ENCODE measurements around the gene HSD11B1L.

DNA sequence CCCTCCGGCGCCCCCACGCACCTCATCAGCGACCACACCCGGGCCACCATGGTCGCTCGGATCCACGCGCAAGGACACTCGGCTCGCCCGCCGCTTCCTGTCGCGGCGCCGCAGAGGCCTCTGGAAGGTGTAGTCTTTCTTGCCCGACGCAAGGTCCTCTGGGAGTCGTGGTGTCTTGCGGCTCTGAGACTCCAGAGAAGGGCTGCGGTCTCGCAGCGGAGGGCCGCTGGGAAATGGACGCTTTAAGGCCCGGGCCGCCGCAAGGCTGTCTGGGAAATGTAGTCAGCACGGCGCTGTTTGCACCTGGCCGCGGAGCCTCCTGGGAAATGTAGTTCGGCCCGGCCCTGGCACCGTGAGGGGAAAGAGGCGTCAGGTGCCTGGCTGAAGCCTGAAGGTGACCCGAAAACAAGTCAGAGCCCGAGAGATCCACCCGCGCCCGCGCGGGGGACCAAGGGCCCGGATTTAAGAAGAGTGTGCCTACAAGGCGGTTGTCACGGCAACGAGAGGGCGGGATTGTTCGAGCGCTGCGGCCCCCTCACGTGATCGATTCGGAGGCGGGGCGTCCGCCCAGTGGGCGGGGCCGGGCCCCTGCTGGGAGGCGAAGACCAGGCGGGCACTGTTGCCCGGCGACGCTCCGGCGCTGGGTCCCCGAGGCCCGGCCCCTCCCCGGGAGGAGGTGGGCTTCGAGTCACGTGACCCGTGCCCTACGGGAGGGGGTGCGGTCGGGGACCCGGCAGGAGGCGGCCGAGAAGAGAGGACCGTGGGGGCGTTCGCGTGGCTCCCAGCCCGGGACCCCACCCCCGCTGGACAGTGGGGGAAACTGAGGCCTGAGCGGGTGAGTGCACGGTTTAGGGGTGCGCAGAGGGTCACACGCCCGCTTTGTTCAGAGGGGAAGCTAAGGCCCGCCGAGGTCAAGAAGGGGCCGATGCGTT lies at the start of gene HSD11B1L, which contains the start of gene MICOS13:
- TF ChIP-seq, protein P1, sequence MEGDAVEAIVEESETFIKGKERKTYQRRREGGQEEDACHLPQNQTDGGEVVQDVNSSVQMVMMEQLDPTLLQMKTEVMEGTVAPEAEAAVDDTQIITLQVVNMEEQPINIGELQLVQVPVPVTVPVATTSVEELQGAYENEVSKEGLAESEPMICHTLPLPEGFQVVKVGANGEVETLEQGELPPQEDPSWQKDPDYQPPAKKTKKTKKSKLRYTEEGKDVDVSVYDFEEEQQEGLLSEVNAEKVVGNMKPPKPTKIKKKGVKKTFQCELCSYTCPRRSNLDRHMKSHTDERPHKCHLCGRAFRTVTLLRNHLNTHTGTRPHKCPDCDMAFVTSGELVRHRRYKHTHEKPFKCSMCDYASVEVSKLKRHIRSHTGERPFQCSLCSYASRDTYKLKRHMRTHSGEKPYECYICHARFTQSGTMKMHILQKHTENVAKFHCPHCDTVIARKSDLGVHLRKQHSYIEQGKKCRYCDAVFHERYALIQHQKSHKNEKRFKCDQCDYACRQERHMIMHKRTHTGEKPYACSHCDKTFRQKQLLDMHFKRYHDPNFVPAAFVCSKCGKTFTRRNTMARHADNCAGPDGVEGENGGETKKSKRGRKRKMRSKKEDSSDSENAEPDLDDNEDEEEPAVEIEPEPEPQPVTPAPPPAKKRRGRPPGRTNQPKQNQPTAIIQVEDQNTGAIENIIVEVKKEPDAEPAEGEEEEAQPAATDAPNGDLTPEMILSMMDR (IDR thresholded peaks at IDR 0.05), result no peak
- no peak for TF ChIP-seq EZH2 (IDR thresholded peaks at IDR 0.05; ENCODE audit: borderline replicate concordance, insufficient read depth, low read depth, low read length, poor library complexity, severe bottlenecking)
